BE2C (cell line): Measurements from ENCODE around the gene ETV2.

Experiments
- DNase-seq: peaks from one replicate; pipeline ENCODE4 v3.0.0-alpha.2; 2020
- H3K27me3 ChIP-seq: fragments of 250-450 bp; sonication (Bioruptor Pico); 2 replicates; pipeline ENCODE4 v1.5.1; 2020; ENCODE audit warnings: mild to moderate bottlenecking
- H3K36me3 ChIP-seq: fragments of 250-450 bp; sonication (Bioruptor Pico); 2 replicates; pipeline ENCODE4 v1.5.1; 2020; ENCODE audit warnings: mild to moderate bottlenecking
- H3K4me1 ChIP-seq: fragments of 250-450 bp; sonication (Bioruptor Pico); 2 replicates; pipeline ENCODE4 v1.5.1; 2020
- H3K4me3 ChIP-seq: 2 replicates; pipeline ENCODE4 v1.5.1; 2011; ENCODE audit warnings: low read depth, low read length
- H3K9me3 ChIP-seq: fragments of 250-450 bp; sonication (Bioruptor Pico); 2 replicates; pipeline ENCODE4 v1.5.1; 2020
- TF ChIP-seq, protein P1 (sequence below): IDR thresholded peaks from 2 replicates; pipeline ENCODE4 v1.5.1; 2012; ENCODE audit warnings: mild to moderate bottlenecking, low read depth, low read length

ETV2 gene

DNA sequence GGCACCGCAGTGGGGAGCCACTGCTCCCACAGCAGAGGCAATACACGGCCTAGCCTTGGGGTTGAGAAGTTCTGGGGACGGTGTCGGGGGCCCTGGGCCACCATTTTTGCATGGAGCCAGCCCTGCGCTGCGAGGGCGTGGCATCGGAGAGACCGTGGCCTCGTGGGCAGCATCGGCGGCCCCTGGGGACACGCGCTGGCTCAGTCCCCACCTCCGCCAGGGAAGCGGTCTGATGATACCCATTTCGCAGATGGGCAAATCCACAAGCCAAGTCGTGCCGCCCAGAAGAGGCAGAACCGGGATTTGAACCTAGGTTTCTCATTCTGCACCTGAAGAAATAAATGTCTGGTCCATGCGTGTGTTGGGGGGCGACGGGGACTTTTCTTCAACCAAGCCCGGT, 23.6 kb downstream of the ETV2 start:
- no peaks in the 10 kb centered on the region for H3K36me3 ChIP-seq
- TF ChIP-seq, protein P1, sequence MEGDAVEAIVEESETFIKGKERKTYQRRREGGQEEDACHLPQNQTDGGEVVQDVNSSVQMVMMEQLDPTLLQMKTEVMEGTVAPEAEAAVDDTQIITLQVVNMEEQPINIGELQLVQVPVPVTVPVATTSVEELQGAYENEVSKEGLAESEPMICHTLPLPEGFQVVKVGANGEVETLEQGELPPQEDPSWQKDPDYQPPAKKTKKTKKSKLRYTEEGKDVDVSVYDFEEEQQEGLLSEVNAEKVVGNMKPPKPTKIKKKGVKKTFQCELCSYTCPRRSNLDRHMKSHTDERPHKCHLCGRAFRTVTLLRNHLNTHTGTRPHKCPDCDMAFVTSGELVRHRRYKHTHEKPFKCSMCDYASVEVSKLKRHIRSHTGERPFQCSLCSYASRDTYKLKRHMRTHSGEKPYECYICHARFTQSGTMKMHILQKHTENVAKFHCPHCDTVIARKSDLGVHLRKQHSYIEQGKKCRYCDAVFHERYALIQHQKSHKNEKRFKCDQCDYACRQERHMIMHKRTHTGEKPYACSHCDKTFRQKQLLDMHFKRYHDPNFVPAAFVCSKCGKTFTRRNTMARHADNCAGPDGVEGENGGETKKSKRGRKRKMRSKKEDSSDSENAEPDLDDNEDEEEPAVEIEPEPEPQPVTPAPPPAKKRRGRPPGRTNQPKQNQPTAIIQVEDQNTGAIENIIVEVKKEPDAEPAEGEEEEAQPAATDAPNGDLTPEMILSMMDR: no peak

DNA sequence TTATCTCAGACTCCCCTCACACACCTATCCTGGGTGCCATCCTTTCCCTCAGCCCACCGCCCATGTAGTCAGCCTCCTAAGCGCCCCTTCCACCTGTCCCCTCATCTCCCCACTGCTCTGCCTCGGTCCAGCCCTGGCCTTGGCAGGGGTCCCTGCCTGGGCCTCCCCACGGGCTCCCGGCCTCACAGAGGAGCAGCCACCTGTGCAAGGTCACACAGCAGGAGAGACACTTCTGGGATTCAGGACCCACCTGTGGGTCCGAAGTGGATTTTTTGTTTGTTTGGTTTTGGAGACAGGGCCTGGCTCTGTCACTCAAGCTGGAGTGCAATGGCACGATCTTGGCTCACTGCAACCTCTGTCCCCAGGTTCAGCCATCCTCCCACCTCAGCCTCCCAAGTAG, 24.1 kb downstream of the ETV2 start:
- Histone ChIP-seq H3K4me1 (no peaks in the 10 kb centered on the region), H3K9me3 (no peaks in the 10 kb centered on the region), H3K27me3 (peaks cover 31% of the 10 kb centered on the region), H3K36me3 (no peaks in the 10 kb centered on the region), H3K4me3 (no peak overlapping the region)
- TF ChIP-seq, protein P1: no peak
- no peak for DNase-seq

More for the DNA sequence above, 23.6 kb downstream of the ETV2 start:
- Histone ChIP-seq H3K27me3 (peaks cover 31% of the 10 kb centered on the region), H3K4me1 (no peaks in the 10 kb centered on the region), H3K9me3 (no peaks in the 10 kb centered on the region), H3K4me3 (no peak overlapping the region)
- no peak for DNase-seq

DNA sequence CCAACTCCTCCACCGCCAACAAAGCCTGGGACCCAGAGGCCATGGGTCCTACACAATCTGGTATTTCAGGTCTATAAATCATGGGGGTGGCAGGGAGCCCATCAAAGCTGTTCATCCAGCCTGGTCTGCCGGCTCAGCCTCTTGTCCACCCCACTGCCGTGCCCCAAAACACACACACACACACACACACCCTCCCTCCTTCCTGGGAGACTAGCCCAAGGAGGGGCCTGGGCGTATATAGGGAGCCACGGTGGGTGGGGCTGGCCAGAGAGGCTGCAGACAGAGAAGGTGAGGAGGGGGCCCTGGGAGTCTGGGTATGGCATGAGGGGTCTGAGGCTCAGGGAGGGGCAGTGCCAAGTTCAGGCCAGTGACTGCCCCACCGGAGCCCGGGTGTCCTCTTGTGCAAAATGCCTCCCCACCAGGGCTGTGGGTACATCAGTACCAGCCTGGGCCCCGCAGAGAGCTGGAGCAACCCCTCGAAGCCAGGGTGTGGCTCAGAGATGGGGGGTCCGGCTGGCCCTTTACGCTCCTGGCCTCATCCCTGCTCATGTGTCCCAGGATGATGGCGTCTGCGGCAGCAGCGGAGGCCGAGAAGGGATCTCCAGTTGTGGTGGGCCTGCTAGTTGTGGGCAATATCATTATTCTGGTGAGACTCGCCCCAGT, 24.8 kb downstream of the ETV2 start, which contains the start of gene UPK1A:
Gene UPK1A (plus strand): TSS at position 267 of the 663 bp plus-strand sequence. CDS start 296 bp downstream, at position 563.
- DNase-seq: no peak
- Histone ChIP-seq H3K4me3 (no peak within 1 kb of the TSS), H3K4me1 (no peaks in the 10 kb centered on the region), H3K27me3 (peaks cover 35% of the 10 kb centered on the region), H3K9me3 (no peaks in the 10 kb centered on the region), H3K36me3 (no peaks in the 10 kb centered on the region)
- TF ChIP-seq, protein P1: no peak

DNA sequence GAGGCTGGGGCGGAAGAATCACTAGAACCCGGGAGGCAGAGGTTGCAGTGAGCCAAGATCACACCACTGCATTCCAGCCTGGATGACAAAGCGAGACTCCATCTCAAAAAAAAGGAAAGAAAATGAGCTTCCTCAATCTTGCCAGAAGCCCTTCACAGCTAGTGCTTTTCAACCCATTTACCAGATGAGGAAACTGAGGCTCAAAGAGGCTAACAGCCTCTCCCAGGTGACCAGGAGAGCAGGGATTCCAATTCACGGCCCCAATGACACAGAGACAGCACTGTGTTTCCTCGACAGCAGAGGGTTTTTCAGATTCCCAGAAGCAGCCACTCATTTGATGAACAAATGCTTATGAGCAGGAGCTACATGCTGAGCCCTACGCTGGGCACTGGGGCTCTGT, 28.0 kb downstream of the ETV2 start:
- H3K4me1 ChIP-seq: no peaks in the 10 kb centered on the region

DNA sequence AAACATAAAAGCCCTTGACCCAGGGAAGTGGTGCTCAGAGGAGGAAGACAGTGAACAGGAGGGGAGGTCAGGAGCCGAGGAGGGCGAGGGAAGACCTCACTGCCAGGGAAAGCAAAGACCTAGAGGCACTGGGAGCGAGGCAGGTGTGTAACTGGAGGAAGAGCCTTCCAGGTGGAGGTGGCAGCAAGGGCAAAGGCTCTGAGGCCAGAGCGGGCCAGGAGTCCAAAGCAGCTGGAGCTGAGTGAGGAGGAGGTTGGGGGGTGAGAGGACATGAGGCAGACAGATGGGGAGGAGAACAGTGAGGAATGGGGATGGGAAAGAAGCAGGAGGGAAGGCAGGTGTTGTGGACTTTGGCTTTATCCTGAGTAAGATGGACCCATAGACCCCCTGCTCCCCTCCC, 28.4 kb downstream of the ETV2 start:
- TF ChIP-seq, protein P1: no peak
- no peak for DNase-seq
- Histone ChIP-seq H3K9me3 (no peaks in the 10 kb centered on the region), H3K4me3 (no peak overlapping the region), H3K4me1 (no peaks in the 10 kb centered on the region), H3K36me3 (no peaks in the 10 kb centered on the region), H3K27me3 (peaks cover 64% of the 10 kb centered on the region)

More for the DNA sequence above, 28.0 kb downstream of the ETV2 start:
- H3K4me3 ChIP-seq: no peak overlapping the region
- no peak for DNase-seq
- peaks cover 64% of the 10 kb centered on the region for H3K27me3 ChIP-seq
- H3K36me3 ChIP-seq: no peaks in the 10 kb centered on the region
- no peaks in the 10 kb centered on the region for H3K9me3 ChIP-seq
- TF ChIP-seq, protein P1: no peak

DNA sequence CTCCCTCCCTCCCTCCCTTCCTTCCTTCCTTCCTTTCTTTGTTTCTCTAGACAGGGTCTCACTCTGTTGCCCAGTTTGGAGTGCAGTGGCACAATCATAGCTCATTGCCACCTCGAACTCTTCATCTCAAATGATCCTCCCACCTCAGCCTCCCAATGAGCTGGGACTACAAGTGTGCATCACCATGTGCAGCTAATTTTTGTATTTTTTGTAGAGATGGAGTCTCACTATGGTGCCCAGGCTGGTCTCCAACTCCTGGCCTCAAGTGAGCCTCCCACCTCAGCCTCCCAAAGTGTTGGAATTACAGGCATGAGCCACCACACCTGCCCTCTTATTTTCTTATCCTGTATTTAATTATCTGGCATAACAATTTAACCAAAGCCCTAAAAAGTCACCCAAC, 29.1 kb downstream of the ETV2 start:
- Histone ChIP-seq H3K27me3 (peaks cover 67% of the 10 kb centered on the region), H3K4me3 (no peak overlapping the region), H3K36me3 (no peaks in the 10 kb centered on the region), H3K4me1 (no peaks in the 10 kb centered on the region), H3K9me3 (no peaks in the 10 kb centered on the region)
- TF ChIP-seq, protein P1: no peak
- DNase-seq: no peak
